GM10248 (cell line): Measurements from ENCODE around the gene BCO1.

Source experiments
- CTCF ChIA-PET: fragments of 300-600 bp; sonication (Branson Sonifier 250); formaldehyde crosslinking; extraction: SDS; loops from one replicate; lab custom pipeline; 2021; ENCODE audit warnings: antibody characterized with exemption; lab: Yijun Ruan, JAX
- POLR2A ChIA-PET: fragments of 350-650 bp; sonication (Branson Sonifier 250); formaldehyde crosslinking; extraction: SDS; loops from one replicate; lab custom pipeline; 2020; ENCODE audit warnings: antibody characterized with exemption; lab: Yijun Ruan, JAX
- DNase-seq: peaks from one replicate; pipeline ENCODE4 v3.0.0; 2012; ENCODE audit errors: extremely low spot score
- TF ChIP-seq, protein P1 (sequence below): IDR thresholded peaks from 2 replicates; pipeline ENCODE4 v1.5.1; 2012; ENCODE audit warnings: mild to moderate bottlenecking, low read depth; ENCODE audit errors: extremely low read depth, missing control alignments, control extremely low read depth

BCO1 gene

DNA sequence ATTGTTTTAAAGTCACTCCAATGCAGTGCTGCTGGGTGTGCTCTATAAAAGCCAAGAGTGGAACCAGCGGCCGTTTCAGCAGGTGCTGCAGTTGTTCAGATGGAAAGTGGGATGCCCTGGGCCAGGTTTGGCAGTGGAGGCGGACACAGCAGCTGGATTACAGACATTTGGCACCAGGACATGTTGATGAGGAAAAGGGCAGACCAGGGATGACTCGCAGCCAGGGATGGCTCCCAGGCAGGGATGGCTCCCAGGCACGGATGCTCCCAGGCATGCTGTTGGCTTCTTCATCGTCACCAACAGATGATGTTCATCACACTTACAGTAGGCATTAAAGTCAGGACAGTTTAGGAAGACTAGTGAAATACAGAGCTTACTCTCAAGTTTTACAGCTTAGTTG, 86.3 kb downstream of the BCO1 start:
- DNase-seq: no peak
- ChIA-PET CTCF (interaction anchor here (1.0 kb wide), 1 partner anchor 10 kb away, joined by 3 read pairs; the partner anchor contains the start of gene GAN), POLR2A (no interaction called here)
- TF ChIP-seq, protein P1, sequence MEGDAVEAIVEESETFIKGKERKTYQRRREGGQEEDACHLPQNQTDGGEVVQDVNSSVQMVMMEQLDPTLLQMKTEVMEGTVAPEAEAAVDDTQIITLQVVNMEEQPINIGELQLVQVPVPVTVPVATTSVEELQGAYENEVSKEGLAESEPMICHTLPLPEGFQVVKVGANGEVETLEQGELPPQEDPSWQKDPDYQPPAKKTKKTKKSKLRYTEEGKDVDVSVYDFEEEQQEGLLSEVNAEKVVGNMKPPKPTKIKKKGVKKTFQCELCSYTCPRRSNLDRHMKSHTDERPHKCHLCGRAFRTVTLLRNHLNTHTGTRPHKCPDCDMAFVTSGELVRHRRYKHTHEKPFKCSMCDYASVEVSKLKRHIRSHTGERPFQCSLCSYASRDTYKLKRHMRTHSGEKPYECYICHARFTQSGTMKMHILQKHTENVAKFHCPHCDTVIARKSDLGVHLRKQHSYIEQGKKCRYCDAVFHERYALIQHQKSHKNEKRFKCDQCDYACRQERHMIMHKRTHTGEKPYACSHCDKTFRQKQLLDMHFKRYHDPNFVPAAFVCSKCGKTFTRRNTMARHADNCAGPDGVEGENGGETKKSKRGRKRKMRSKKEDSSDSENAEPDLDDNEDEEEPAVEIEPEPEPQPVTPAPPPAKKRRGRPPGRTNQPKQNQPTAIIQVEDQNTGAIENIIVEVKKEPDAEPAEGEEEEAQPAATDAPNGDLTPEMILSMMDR: no peak

DNA sequence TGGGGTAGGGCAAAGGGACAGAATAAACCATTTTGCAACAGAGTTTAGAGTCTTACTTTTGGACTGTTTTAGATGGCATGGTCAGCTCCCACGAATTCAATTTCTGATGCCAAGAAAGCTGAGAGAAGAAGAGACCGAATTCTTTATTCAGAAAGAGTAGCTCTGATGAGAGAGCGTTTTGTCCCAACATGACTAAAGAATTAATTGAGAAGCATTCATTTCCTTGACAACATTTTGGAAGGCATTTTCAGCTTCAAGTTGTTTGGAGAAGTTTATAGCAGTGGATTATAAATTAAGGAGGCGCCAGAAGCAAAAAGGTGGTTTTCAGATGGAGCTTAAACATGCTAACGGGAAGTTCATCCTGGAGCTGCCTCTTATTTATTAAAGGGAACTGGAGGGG, 88.5 kb downstream of the BCO1 start:
- no peak for DNase-seq
- ChIA-PET CTCF (interaction anchor here (1.1 kb wide), 1 partner anchor 13 kb away, joined by 4 read pairs; the partner anchor contains the start of gene GAN), POLR2A (no interaction called here)
- TF ChIP-seq, protein P1: no peak

DNA sequence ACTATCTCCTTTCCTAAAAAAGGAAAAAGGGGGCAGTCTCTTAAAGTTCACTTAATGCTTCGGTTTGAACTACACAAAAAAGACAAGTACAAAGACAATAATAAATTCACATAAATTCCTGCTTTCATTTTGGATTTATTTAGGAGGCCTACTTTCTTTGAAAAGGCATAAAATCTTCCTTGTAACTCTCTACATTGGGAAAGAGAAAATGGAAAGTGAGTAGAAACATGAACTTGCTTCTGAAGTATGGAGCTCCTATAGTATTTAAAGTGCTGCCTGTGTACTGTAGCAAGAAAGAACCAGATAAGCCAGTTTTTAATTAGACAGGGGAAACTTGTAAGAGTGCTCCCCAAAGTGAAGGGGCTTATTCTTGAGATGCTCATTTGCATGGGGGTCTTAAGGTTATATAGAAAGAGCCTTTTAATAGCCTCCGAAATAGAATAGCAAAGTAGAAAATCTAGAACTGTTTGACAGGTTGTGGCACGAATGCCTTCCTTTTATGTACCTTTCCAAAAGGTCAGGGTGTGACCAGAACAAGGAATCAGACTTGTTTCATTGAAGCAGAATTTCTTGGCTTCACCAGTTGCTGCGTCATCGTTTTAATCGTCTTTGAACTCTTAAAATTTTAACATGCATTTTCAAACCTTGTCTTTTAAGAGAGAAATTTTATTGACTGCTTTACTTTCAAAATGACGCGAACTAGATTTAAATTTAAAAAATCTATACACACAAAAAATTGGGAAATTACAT, 89.1 kb downstream of the BCO1 start:
- DNase-seq: no peak
- POLR2A ChIA-PET: no interaction called here
- CTCF ChIA-PET: interaction anchor here (1.1 kb wide), 1 partner anchor 13 kb away, joined by 4 read pairs; the partner anchor contains the start of gene GAN
- TF ChIP-seq, protein P1: no peak

DNA sequence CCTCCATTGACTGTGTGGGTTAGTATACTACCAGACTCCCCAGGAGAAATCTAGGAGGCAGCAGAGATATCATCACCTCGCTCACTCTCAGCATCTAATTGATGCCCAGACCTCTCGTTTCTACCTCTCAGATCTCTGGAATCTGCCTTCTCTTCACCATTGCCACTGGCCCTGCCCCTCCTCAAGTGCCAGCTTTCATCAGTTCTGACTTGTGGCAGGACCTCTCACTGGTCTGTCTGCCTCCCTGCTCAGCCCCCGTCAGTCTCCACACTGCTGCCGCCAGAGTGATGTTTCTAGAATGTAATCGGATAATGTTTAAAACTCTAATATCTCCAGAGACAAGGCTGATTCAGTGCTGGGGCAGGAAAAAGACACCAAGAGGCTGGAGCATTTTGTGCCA, 91.5 kb downstream of the BCO1 start:
- DNase-seq: no peak
- ChIA-PET POLR2A (no interaction called here), CTCF (no interaction called here)
- TF ChIP-seq, protein P1: no peak

DNA sequence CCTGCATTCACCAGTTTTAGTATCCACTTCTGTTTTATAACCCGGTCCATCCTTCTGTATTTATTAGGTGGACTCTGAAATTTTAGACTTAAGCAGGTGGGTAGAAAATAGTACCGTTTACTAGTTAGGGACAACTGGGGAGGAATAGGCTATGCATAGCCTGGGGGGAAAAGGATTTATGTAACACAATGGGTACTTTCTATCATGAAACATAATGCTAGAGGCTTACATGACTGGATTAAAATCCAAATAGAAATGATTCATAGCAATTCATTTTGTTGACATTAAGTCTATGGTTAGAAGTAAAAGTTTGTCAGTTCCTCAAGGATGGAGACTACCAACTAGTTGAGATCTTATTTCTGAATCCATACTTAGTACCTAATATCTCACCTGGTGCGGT, 94.9 kb downstream of the BCO1 start:
- TF ChIP-seq, protein P1: no peak
- ChIA-PET POLR2A (no interaction called here), CTCF (no interaction called here)
- no peak for DNase-seq

DNA sequence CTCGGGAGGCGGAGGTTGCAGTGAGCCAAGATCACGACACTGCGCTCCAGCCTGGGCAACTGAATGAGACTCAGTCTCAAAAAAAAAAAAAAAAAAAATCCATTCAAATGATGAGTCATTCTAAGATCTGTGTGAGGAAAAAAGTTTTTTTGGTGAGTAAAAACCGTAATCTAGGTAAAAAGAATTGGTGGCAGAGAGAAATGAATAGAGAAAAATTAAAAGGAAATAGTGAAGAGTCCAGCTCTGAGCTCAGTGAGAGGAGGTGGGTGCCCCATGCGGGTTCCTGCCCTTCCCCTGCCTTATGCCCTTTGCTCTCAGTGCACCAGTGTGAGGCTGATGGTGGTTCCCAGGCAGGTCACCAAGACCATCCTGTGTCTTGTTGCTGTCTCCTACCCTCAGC, 97.2 kb downstream of the BCO1 start:
- POLR2A ChIA-PET: no interaction called here
- peak; percentile 22 for DNase-seq
- TF ChIP-seq, protein P1: no peak
- CTCF ChIA-PET: no interaction called here
